HCT116 (cell line): ENCODE results near the gene ZNF628.

Experiments
- ATF3 ChIP-seq: IDR thresholded peaks from 2 replicates; pipeline ENCODE4 v1.6.1; 2012
- CTCF ChIP-seq, 3 experiments: fragments of 200-600 bp in 1 of 3; sonication (generic) in 1 of 3; IDR thresholded peaks in 2 of 3; conservative IDR thresholded peaks in 1 of 3; 2 replicates each; pipeline ENCODE4 v1.5.1; 2012 to 2017; ENCODE audit warnings: low read depth in 2 of 3, low read length in 2 of 3, antibody characterized with exemption in 1 of 3, borderline replicate concordance in 1 of 3, control low read depth in 1 of 3, mild to moderate bottlenecking in 1 of 3, mixed read lengths in 1 of 3, mixed run types in 1 of 3, moderate library complexity in 1 of 3; ENCODE audit not compliant: insufficient read depth in 1 of 3
- EZH2 ChIP-seq: fragments of 200-600 bp; sonication (generic); IDR thresholded peaks from 2 replicates; pipeline ENCODE4 v1.6.1; 2017; ENCODE audit warnings: antibody characterized with exemption, mixed run types
- POLR2A ChIP-seq: IDR thresholded peaks from 2 replicates; pipeline ENCODE4 v1.7.0; 2011; ENCODE audit warnings: borderline replicate concordance; ENCODE audit not compliant: insufficient read depth, insufficient read length; ENCODE audit errors: extremely low read depth
- SIN3A ChIP-seq: IDR thresholded peaks from 2 replicates; pipeline ENCODE4 v1.6.1; 2012; ENCODE audit warnings: low read depth

GRCh38 chr19:55449469-55449868 is 26.9 kb upstream of the ZNF628 start:
- TF ChIP-seq CTCF (IDR thresholded peaks at IDR 0.05 in 2 of 3, conservative IDR thresholded peaks at IDR 0.05 in 1 of 3; ENCODE audit: borderline replicate concordance in 1 of 3, insufficient read depth in 1 of 3, low read depth in 2 of 3, low read length in 2 of 3): no peak
- TF ChIP-seq EZH2: no peak
- TF ChIP-seq POLR2A: no peak
- TF ChIP-seq SIN3A: no peak
- TF ChIP-seq ATF3: no peak
